IgD-negative memory B cell (primary cell): ENCODE data around the gene NAA35. TPM values are rescaled to one million over a fixed set of nuclear protein-coding genes. Genes with fewer than 3 reads are reported as not detected.
"Not testable (repeated sequence)": the region's sequence is repeated elsewhere in the genome, so short reads cannot be mapped to it uniquely, and the experiment has no call there.

Experiments
- H3K27ac Mint-ChIP-seq, 3 donors: one replicate each; pipeline ENCODE4 v1.8.0; 2020 to 2022; ENCODE audit warnings: mild to moderate bottlenecking in 3 of 3, mixed read lengths in 3 of 3, moderate library complexity in 1 of 3
- H3K27me3 Mint-ChIP-seq: one replicate; pipeline ENCODE4 v1.8.0; 2021; ENCODE audit warnings: mixed read lengths
- H3K36me3 Mint-ChIP-seq: one replicate; pipeline ENCODE4 v1.8.0; 2020; ENCODE audit warnings: mild to moderate bottlenecking, mixed read lengths
- H3K4me1 Mint-ChIP-seq, 3 donors: one replicate each; pipeline ENCODE4 v1.8.0; 2020 to 2022; ENCODE audit warnings: mixed read lengths in 3 of 3, mild to moderate bottlenecking in 1 of 3
- H3K4me3 Mint-ChIP-seq, 4 donors: one replicate each; pipeline ENCODE4 v1.8.0; 2020 to 2022; ENCODE audit warnings: mild to moderate bottlenecking in 4 of 4, mixed read lengths in 4 of 4, moderate library complexity in 3 of 4
- H3K9me3 Mint-ChIP-seq, 3 donors: one replicate each; pipeline ENCODE4 v1.8.0; 2020 to 2021; ENCODE audit warnings: mixed read lengths in 3 of 3, mild to moderate bottlenecking in 1 of 3
- polyA plus RNA-seq: library from polyadenylated mRNA; unstranded; fragments of 300-500 nt; fragmentation: Illumina TruSeq; gene quantifications from one replicate; pipeline ENCODE4 v1.2.3, GENCODE V29; 2021

Gene NAA35
- polyA plus RNA-seq, 1 donor from 2014 or later, result 12.6 TPM

GRCh38 chr9:85935950-85936349, 5.0 kb upstream of the NAA35 start:
- H3K36me3 Mint-ChIP-seq, H3K27me3 Mint-ChIP-seq, H3K4me3 Mint-ChIP-seq, H3K27ac Mint-ChIP-seq, H3K9me3 Mint-ChIP-seq, H3K4me1 Mint-ChIP-seq: not testable (repeated sequence)

DNA sequence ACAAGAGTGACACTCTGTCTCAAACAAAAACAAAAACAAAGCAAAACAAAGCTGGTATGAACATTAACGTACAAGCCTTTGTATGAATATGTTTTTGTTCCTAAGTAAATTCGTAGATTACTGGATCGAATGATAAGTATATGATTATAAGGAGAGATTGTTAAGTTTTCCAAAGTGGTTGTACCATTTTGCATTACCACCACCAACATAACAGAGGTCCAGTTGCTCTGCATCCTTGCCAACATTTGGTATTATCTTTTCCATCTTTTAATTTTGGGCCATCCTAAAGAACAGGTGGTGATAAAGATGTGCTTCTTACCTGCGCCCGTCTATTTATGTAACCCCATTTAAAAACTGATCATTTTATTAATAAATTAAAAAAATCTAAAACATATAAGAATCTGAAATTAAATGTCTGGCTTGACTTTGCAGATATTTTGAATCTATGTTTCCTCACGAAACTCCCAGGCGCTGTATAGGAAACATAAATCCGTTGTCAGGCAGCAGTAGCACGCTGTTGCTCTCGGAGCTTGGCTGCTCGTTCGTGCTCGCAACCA, 593 bp upstream of the NAA35 start:
- Mint-ChIP-seq H3K27ac (peak overlapping the region; percentile 47 to 94 (median 90)), H3K9me3 (peaks cover 0 to 2% (median 0%) of the 10 kb centered on the region in 3 donors), H3K4me1 (peaks cover 5 to 21% (median 12%) of the 10 kb centered on the region in 3 donors), H3K4me3 (peak overlapping the region; percentile 84 to 95 (median 90)), H3K27me3 (no peaks in the 10 kb centered on the region), H3K36me3 (no peaks in the 10 kb centered on the region)

DNA sequence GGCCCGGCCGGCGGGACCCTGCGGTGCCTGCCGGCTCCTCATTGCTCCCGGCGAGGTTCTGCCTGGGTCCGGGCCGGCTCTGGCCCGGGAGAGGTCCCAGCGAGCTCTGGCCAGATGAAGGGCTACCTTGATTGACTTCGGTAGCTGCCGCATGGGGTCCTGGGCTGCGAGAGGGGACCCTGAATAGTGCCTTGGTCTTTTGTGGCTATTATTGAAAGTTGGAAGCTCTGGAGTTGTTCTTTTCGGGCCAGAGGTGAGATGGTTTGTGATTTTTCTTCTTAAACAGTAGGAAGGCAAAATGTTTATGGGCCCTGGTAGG, 635 bp downstream of the NAA35 start:
- Mint-ChIP-seq H3K9me3 (no peaks in the 10 kb centered on the region), H3K4me1 (peaks cover 9 to 25% (median 15%) of the 10 kb centered on the region in 3 donors), H3K36me3 (peaks cover under 1% of the 10 kb centered on the region), H3K27me3 (no peaks in the 10 kb centered on the region), H3K27ac (peak overlapping the region; percentile 83 to 90 (median 88)), H3K4me3 (peak overlapping the region; percentile 84 to 95 (median 90))

- Mint-ChIP-seq H3K4me1 (peaks cover 12 to 28% (median 21%) of the 10 kb centered on the region in 3 donors), H3K27me3 (no peaks in the 10 kb centered on the region), H3K4me3 (peak overlapping the region; percentile 84 to 95 (median 90)), H3K9me3 (no peaks in the 10 kb centered on the region), H3K36me3 (peaks cover 5% of the 10 kb centered on the region), H3K27ac (peak overlapping the region; percentile 83 to 90 (median 88))
These were observed 1.3 kb downstream of the NAA35 start for GRCh38 chr9:85941966-85942912.

GRCh38 chr9:85942913-85943709, 2.2 kb downstream of the NAA35 start:
- H3K4me1 Mint-ChIP-seq, result peaks cover 12 to 33% (median 25%) of the 10 kb centered on the region in 3 donors
- no peak overlapping the region for H3K27ac Mint-ChIP-seq
- H3K27me3 Mint-ChIP-seq, result no peaks in the 10 kb centered on the region
- peaks cover 5% of the 10 kb centered on the region for H3K36me3 Mint-ChIP-seq
- no peak overlapping the region for H3K4me3 Mint-ChIP-seq
- H3K9me3 Mint-ChIP-seq, result no peaks in the 10 kb centered on the region

GRCh38 chr9:85943757-85944430, 2.9 kb downstream of the NAA35 start:
- Mint-ChIP-seq H3K36me3 (peaks cover 5% of the 10 kb centered on the region), H3K4me1 (peaks cover 12 to 37% (median 29%) of the 10 kb centered on the region in 3 donors), H3K9me3 (no peaks in the 10 kb centered on the region), H3K4me3 (no peak overlapping the region), H3K27ac (peak overlapping the region in 1 of 3 donors; percentile 49), H3K27me3 (no peaks in the 10 kb centered on the region)

DNA sequence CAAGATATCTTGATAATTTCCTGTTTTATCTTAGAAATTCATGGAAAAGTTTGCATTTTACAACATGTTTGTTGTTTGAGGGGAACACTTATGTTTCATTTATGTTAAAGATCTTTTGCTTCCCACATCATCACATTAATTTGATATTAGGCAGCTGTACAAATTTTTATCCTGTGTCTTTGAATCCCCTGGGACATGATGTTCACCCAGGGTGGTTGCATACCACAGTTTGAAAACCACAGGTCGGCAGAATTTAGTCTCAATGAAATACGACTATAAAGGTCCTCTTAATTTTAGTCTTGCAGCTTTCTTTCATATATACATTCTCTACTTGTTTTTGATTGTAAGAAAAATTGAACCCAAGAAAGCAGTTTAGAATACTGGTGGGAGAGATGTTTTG, 3.7 kb downstream of the NAA35 start:
- Mint-ChIP-seq H3K27ac (peak overlapping the region in 1 of 3 donors; percentile 49), H3K4me3 (no peak overlapping the region), H3K27me3 (no peaks in the 10 kb centered on the region), H3K4me1 (peaks cover 12 to 39% (median 33%) of the 10 kb centered on the region in 3 donors), H3K36me3 (peaks cover 5% of the 10 kb centered on the region), H3K9me3 (no peaks in the 10 kb centered on the region)

DNA sequence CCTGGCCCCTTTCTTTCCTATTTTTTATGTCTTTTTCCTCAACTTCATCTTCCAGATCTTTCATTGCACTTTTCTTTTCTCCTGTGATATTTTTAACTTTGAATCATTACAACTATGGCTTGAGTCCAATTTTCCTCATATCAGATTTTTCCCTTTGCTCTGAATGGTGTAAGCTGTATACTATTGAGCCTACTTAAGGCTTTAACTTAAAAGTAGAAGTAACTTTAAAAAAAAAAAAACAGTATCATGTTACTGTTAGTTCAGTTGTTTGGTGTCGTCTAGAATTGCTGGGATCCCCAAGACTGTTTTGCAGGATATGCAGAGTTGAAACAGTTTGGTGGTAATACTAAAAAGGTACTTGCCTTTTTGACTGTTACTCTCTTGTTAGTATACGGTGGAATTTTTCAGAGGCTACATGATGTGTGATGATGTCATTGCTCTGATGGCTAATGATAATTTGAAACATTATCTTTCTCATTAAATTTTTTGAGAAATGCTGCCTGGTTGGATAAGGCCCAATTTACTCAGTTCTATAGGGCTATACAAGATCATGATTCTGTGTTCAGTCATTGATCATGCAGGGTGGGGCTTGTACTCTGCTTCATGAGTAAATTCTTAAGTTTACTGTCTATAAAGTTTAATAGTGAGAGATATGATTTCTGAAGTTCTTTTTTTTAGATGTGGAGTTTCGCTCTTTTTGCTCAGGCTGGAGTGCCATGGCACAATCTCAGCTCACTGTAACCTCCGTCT, 8.8 kb downstream of the NAA35 start:
- Mint-ChIP-seq H3K4me3 (peak overlapping the region in 1 of 4 donors; percentile 52), H3K9me3 (no peaks in the 10 kb centered on the region), H3K4me1 (peaks cover 7 to 24% (median 23%) of the 10 kb centered on the region in 3 donors), H3K27me3 (no peaks in the 10 kb centered on the region), H3K27ac (no peak overlapping the region), H3K36me3 (peaks cover 13% of the 10 kb centered on the region)

DNA sequence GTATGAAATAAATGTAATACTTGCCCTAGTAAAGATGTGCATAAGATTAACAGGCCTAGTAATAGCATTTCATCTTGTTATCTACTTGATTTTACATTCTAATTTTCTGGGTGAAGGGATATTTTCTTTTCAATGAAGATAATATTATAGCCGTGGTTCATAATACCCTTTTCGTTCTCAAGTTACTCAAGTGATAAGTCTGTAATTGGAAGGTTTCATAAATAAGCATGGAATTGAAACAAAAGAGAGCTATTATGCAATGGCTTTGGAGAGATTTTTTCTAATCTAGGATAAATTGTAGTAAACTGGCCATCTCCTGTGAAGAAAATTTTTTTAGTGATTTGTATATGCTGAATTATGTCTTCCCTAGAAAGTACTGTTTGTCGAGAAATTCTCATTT, 19.0 kb downstream of the NAA35 start:
- Mint-ChIP-seq H3K9me3 (no peaks in the 10 kb centered on the region), H3K36me3 (peaks cover 11% of the 10 kb centered on the region), H3K27me3 (no peaks in the 10 kb centered on the region), H3K4me1 (peaks cover 4 to 9% (median 7%) of the 10 kb centered on the region in 3 donors), H3K4me3 (no peak overlapping the region), H3K27ac (no peak overlapping the region)

GRCh38 chr9:85960688-85961093, 19.7 kb downstream of the NAA35 start:
- Mint-ChIP-seq H3K27ac (no peak overlapping the region), H3K4me1 (peaks cover 4 to 9% (median 7%) of the 10 kb centered on the region in 3 donors), H3K27me3 (no peaks in the 10 kb centered on the region), H3K9me3 (no peaks in the 10 kb centered on the region), H3K4me3 (no peak overlapping the region), H3K36me3 (peaks cover 16% of the 10 kb centered on the region)

- Mint-ChIP-seq H3K9me3 (no peaks in the 10 kb centered on the region), H3K27ac (no peak overlapping the region), H3K4me1 (no peaks in the 10 kb centered on the region), H3K27me3 (no peaks in the 10 kb centered on the region), H3K4me3 (no peak overlapping the region), H3K36me3 (peaks cover 18% of the 10 kb centered on the region)
These were observed 23.6 kb downstream of the NAA35 start for GRCh38 chr9:85964526-85964925.

DNA sequence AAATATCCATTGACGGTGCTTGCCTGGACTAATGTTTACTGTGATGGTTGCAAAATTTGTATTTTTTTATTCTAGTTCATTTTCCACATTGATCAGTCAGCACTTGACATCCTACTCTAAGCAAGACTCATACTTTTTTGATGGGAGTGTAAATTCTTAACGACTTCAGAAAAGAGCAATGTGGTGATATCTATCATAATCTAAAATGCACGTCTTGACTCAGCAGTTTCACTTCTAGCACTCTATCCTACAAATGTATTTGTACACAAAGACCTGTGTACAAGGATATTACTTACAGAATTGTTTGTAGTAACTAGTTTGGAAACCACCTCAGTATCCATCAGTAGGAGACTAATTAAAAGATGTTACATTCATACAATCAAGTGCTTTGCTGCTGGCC, 24.0 kb downstream of the NAA35 start:
- no peak overlapping the region for H3K27ac Mint-ChIP-seq
- H3K27me3 Mint-ChIP-seq, result no peaks in the 10 kb centered on the region
- no peaks in the 10 kb centered on the region for H3K9me3 Mint-ChIP-seq
- no peaks in the 10 kb centered on the region for H3K4me1 Mint-ChIP-seq
- H3K4me3 Mint-ChIP-seq, result no peak overlapping the region
- peaks cover 15% of the 10 kb centered on the region for H3K36me3 Mint-ChIP-seq

DNA sequence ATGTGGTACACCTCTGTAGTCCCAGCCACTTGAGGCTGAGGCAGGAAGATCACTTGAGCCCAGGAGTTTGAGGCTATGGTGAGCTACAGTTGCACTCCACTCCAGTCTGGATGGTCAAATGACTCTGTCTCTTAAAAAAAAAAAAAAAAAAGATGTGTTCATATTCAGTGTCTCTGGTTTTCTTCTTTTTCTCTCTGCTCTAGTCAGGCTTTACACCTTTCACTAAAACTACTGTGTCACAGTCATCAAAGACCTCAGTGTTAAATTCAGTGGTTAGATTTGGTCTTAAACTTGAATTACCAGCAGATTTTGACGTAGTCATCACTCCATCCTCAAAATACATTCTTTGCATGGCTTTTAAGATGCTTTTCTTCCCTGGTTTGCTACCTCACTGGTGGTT, 28.8 kb downstream of the NAA35 start:
- peaks cover 14% of the 10 kb centered on the region for H3K36me3 Mint-ChIP-seq
- peak overlapping the region in 1 of 3 donors; percentile 36 for H3K27ac Mint-ChIP-seq
- H3K9me3 Mint-ChIP-seq, result no peaks in the 10 kb centered on the region
- H3K4me3 Mint-ChIP-seq, result no peak overlapping the region
- no peaks in the 10 kb centered on the region for H3K4me1 Mint-ChIP-seq
- H3K27me3 Mint-ChIP-seq, result no peaks in the 10 kb centered on the region

DNA sequence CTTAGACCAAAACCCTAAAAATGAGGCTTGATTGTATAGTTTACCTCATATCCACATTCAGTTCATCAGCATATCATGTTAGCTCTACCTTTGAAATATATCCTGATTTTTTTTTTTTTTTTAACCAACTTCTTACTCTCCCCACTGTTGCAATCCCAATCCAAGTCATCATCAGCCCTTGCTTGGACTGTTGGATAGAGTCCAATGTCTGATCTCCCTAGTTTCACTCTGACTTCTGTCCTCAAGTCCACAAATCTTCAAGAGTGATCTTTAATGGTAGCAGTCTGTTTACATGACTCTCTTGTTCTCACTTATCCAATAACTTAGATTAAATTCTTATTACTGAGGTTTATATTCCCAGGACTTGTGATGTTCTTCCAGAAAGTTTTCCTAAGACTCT, 30.8 kb downstream of the NAA35 start:
- H3K27ac Mint-ChIP-seq, result no peak overlapping the region
- peaks cover 5% of the 10 kb centered on the region for H3K36me3 Mint-ChIP-seq

More for the DNA sequence above, 30.8 kb downstream of the NAA35 start:
- H3K4me1 Mint-ChIP-seq, result no peaks in the 10 kb centered on the region
- H3K4me3 Mint-ChIP-seq, result no peak overlapping the region
- no peaks in the 10 kb centered on the region for H3K9me3 Mint-ChIP-seq
- H3K27me3 Mint-ChIP-seq, result no peaks in the 10 kb centered on the region
